Measurements from ENCODE around the gene PARD3. TPM values are rescaled to one million over a fixed set of nuclear protein-coding genes. Genes with fewer than 3 reads are reported as not detected.
A peak's percentile ranks its signal among the peaks of the same experiment; 100 is the strongest.

Gene PARD3
- total RNA-seq, 1 experiment from 2014 or later, result 46.3 TPM

DNA sequence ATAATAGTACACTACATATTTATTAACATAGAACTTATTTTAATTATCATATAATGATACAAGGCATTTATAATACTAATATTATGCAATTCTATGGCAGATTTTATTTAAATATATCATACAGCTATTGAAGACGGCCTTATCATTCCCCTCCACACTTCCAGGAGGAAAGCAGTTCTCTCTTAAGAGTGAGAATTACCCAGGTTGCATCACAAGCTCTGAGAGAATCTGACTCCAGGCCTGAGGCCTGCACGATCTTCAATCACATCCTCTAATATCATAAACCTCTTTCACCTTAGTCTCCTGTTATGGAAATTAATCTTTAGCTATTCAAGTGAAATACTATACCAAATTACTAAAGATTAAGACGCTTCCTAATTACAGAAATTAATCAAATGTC is 564.4 kb downstream of the PARD3 start (continued):
- TF ChIP-seq ELF1 (IDR thresholded peaks at IDR 0.05; ENCODE audit: borderline replicate concordance, low read depth) (no peak), ZNF274 (IDR thresholded peaks at IDR 0.05; ENCODE audit: low read depth, low read length) (no peak), FOSL1 (IDR thresholded peaks at IDR 0.05; ENCODE audit: low read depth) (no peak)

DNA sequence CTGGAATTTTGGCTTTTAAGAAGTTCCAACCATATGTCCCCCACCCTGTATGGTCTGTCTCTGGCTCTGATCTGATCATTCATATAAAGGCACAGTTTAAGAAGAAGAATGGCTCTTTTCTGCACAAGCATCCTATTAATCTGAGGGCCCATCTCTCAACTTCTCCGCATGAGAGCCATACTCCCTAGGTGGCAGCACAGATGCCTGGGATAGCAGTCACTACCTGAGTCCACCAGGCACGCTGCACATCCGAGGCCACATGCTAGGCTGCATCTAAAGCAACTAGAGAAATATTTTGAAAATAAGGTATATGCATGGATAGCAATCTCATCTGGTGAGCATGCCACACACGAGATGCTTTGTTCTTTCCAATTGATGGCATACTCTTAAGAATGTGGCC is 565.5 kb downstream of the PARD3 start:
- intact Hi-C loops (cut with micrococcal nuclease), result loop anchor here (5.0 kb wide), 1 partner anchor 388 kb away; no protein-coding TSS in a partner anchor
- peaks cover 5 to 13% of the 10 kb centered on the region in 2 experiments for H3K4me1 ChIP-seq (ENCODE audit: control insufficient read depth in 1 of 2, insufficient read depth in 2 of 2, low read length in 2 of 2)
- H2AFZ ChIP-seq (ENCODE audit: low read depth, low read length, poor library complexity, severe bottlenecking), result no peak overlapping the region
- H3K27ac ChIP-seq (ENCODE audit: low read depth, low read length), result no peak overlapping the region
- DNase-seq (ENCODE audit: low read depth, low spot score), result no peak
- H3K36me3 ChIP-seq (ENCODE audit: control insufficient read depth in 1 of 2, insufficient read depth in 2 of 2, low read length in 2 of 2), result no peaks in the 10 kb centered on the region
- ChIA-PET RAD21 (ENCODE audit: low non-redundant PET in 1 of 2, low total read pairs in 2 of 2, uncharacterized antibody in 2 of 2, unreplicated experiment in 2 of 2) (no interaction called here), CTCF (no interaction called here), POLR2A (no interaction called here)
- ATAC-seq, result peak; percentile 84
- H3K4me3 ChIP-seq (replicated peaks in 1 of 2; ENCODE audit: low read depth in 1 of 2, low read length in 2 of 2), result no peak overlapping the region
- no peak overlapping the region for H3K4me2 ChIP-seq (ENCODE audit: low read length)
- H3K9me2 ChIP-seq (ENCODE audit: insufficient read depth), result no peaks in the 10 kb centered on the region
- H3K79me2 ChIP-seq (ENCODE audit: insufficient read depth, low read length), result no peaks in the 10 kb centered on the region
- no TSS peak for BruUV-seq (replicated peaks)
- H4K20me1 ChIP-seq (ENCODE audit: insufficient read depth), result no peaks in the 10 kb centered on the region
- no peak overlapping the region for H3K9ac ChIP-seq (ENCODE audit: low read length)
- H3K9me3 ChIP-seq (ENCODE audit: control insufficient read depth in 1 of 2, insufficient read depth in 1 of 2, low read depth in 1 of 2, low read length in 2 of 2), result no peaks in the 10 kb centered on the region
- no peak for TF ChIP-seq YY1 (IDR thresholded peaks at IDR 0.05; ENCODE audit: extremely low read depth, insufficient replicate concordance, low read depth, low read length)
- no peak for TF ChIP-seq POLR2A (IDR thresholded peaks at IDR 0.05; ENCODE audit: borderline replicate concordance, extremely low read depth, insufficient read depth, insufficient read length)
- TF ChIP-seq ZFX (IDR thresholded peaks at IDR 0.05), result no peak
- no peak for TF ChIP-seq ZNF274 (IDR thresholded peaks at IDR 0.05; ENCODE audit: low read depth, low read length)
- TF ChIP-seq CBX3 (IDR thresholded peaks at IDR 0.05; ENCODE audit: low read depth), result no peak
- no peak for TF ChIP-seq CEBPB (IDR thresholded peaks at IDR 0.05; ENCODE audit: low read depth)
- TF ChIP-seq, protein P1, sequence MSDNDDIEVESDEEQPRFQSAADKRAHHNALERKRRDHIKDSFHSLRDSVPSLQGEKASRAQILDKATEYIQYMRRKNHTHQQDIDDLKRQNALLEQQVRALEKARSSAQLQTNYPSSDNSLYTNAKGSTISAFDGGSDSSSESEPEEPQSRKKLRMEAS (IDR thresholded peaks at IDR 0.05), result no peak
- TF ChIP-seq, protein P2, sequence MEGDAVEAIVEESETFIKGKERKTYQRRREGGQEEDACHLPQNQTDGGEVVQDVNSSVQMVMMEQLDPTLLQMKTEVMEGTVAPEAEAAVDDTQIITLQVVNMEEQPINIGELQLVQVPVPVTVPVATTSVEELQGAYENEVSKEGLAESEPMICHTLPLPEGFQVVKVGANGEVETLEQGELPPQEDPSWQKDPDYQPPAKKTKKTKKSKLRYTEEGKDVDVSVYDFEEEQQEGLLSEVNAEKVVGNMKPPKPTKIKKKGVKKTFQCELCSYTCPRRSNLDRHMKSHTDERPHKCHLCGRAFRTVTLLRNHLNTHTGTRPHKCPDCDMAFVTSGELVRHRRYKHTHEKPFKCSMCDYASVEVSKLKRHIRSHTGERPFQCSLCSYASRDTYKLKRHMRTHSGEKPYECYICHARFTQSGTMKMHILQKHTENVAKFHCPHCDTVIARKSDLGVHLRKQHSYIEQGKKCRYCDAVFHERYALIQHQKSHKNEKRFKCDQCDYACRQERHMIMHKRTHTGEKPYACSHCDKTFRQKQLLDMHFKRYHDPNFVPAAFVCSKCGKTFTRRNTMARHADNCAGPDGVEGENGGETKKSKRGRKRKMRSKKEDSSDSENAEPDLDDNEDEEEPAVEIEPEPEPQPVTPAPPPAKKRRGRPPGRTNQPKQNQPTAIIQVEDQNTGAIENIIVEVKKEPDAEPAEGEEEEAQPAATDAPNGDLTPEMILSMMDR (IDR thresholded peaks at IDR 0.05 in 2 of 3, conservative IDR thresholded peaks at IDR 0.05 in 1 of 3; ENCODE audit: borderline replicate concordance in 1 of 3, insufficient read depth in 1 of 3, low read depth in 2 of 3, low read length in 2 of 3), result peak; percentile 10 to 50 (median 40); a peak in 4 of 6 replicates
- no peak for TF ChIP-seq FOSL1 (IDR thresholded peaks at IDR 0.05; ENCODE audit: low read depth)
- TF ChIP-seq RAD21 (IDR thresholded peaks at IDR 0.05; ENCODE audit: low read depth), result peak; percentile 47
- no peaks in the 10 kb centered on the region for H3K27me3 ChIP-seq (ENCODE audit: insufficient read depth, low read length)

Data from HCT116 (cell line).